Stimulated activated naive CD8-positive, alpha-beta T cell treated with anti-CD3 and anti-CD28 coated beads, Interleukin-15, amount 100 ng/mL, for 72 hours (primary cell): ENCODE measurements around the gene C2CD5.
A peak's percentile ranks its signal among the peaks of the same experiment; 100 is the strongest.

Source experiments
- ATAC-seq: fragments of 150-1000 bp; cut with Tn5 transposase; 2 replicates; pipeline ENCODE4 v1.10.0; 2021; ENCODE audit warnings: mild to moderate bottlenecking, moderate library complexity
- DNase-seq, 2 donors: peaks; one replicate each; pipeline ENCODE4 v3.0.0; 2021 to 2022
- H3K27ac Mint-ChIP-seq, 2 donors: one replicate each; pipeline ENCODE4 v1.8.0; 2022; ENCODE audit warnings: mild to moderate bottlenecking in 2 of 2, mixed read lengths in 2 of 2, moderate library complexity in 2 of 2
- H3K27me3 Mint-ChIP-seq: one replicate; pipeline ENCODE4 v1.8.0; 2022; ENCODE audit warnings: mixed read lengths
- H3K4me1 Mint-ChIP-seq: one replicate; pipeline ENCODE4 v1.8.0; 2022; ENCODE audit warnings: mild to moderate bottlenecking, mixed read lengths
- H3K4me3 Mint-ChIP-seq, 2 donors: one replicate each; pipeline ENCODE4 v1.8.0; 2022; ENCODE audit warnings: mild to moderate bottlenecking in 2 of 2, mixed read lengths in 2 of 2, moderate library complexity in 1 of 2
- H3K9me3 Mint-ChIP-seq, 2 donors: one replicate each; pipeline ENCODE4 v1.8.0; 2022; ENCODE audit warnings: mixed read lengths in 2 of 2

C2CD5 gene

GRCh38 chr12:22543246-22544037, 900 bp downstream of the C2CD5 start:
- peak; percentile 55 to 67 for DNase-seq
- ATAC-seq, result peak; percentile 66
- H3K9me3 Mint-ChIP-seq, result peaks cover 0 to 6% of the 10 kb centered on the region in 2 donors
- H3K4me3 Mint-ChIP-seq, result peak overlapping the region; percentile 95
- H3K27me3 Mint-ChIP-seq, result peaks cover 11% of the 10 kb centered on the region
- H3K4me1 Mint-ChIP-seq, result peaks cover 42% of the 10 kb centered on the region
- H3K27ac Mint-ChIP-seq, result peak overlapping the region; percentile 97 to 99

GRCh38 chr12:22541496-22542155, 2.7 kb downstream of the C2CD5 start:
- no peak for ATAC-seq
- H3K4me3 Mint-ChIP-seq, result peak overlapping the region; percentile 6 to 11
- DNase-seq, result no peak
- peaks cover 0 to 6% of the 10 kb centered on the region in 2 donors for H3K9me3 Mint-ChIP-seq
- no peaks in the 10 kb centered on the region for H3K27me3 Mint-ChIP-seq
- H3K27ac Mint-ChIP-seq, result no peak overlapping the region
- peaks cover 50% of the 10 kb centered on the region for H3K4me1 Mint-ChIP-seq

- H3K4me3 Mint-ChIP-seq, result no peak overlapping the region
- no peak overlapping the region for H3K27ac Mint-ChIP-seq
- no peaks in the 10 kb centered on the region for H3K27me3 Mint-ChIP-seq
- H3K4me1 Mint-ChIP-seq, result peaks cover 52% of the 10 kb centered on the region
- DNase-seq (no peak), ATAC-seq (no peak)
- H3K9me3 Mint-ChIP-seq, result no peaks in the 10 kb centered on the region
Observed at GRCh38 chr12:22539055-22539454, 5.3 kb downstream of the C2CD5 start.

- Mint-ChIP-seq H3K9me3 (no peaks in the 10 kb centered on the region), H3K27ac (no peak overlapping the region), H3K4me1 (peaks cover 56% of the 10 kb centered on the region), H3K27me3 (no peaks in the 10 kb centered on the region), H3K4me3 (no peak overlapping the region)
- DNase-seq (no peak), ATAC-seq (no peak)
Observed at GRCh38 chr12:22538311-22538710, 6.0 kb downstream of the C2CD5 start.

GRCh38 chr12:22536971-22537544, 7.3 kb downstream of the C2CD5 start:
- Mint-ChIP-seq H3K27me3 (no peaks in the 10 kb centered on the region), H3K4me1 (peaks cover 52% of the 10 kb centered on the region), H3K9me3 (no peaks in the 10 kb centered on the region), H3K27ac (peak overlapping the region in 1 of 2 donors; percentile 7), H3K4me3 (no peak overlapping the region)
- DNase-seq, result no peak
- no peak for ATAC-seq

- no peak overlapping the region for H3K4me3 Mint-ChIP-seq
- H3K4me1 Mint-ChIP-seq, result peaks cover 46% of the 10 kb centered on the region
- H3K27ac Mint-ChIP-seq, result no peak overlapping the region
- H3K9me3 Mint-ChIP-seq, result no peaks in the 10 kb centered on the region
- ATAC-seq, result no peak
- no peaks in the 10 kb centered on the region for H3K27me3 Mint-ChIP-seq
- no peak for DNase-seq
Observed at GRCh38 chr12:22536346-22536945, 7.9 kb downstream of the C2CD5 start.

GRCh38 chr12:22535478-22535877, 8.9 kb downstream of the C2CD5 start:
- no peak overlapping the region for H3K27ac Mint-ChIP-seq
- ATAC-seq (no peak), DNase-seq (no peak)
- H3K4me1 Mint-ChIP-seq, result peaks cover 41% of the 10 kb centered on the region
- no peaks in the 10 kb centered on the region for H3K9me3 Mint-ChIP-seq
- no peaks in the 10 kb centered on the region for H3K27me3 Mint-ChIP-seq
- H3K4me3 Mint-ChIP-seq, result no peak overlapping the region

- Mint-ChIP-seq H3K4me3 (no peak overlapping the region), H3K27ac (no peak overlapping the region), H3K27me3 (no peaks in the 10 kb centered on the region), H3K9me3 (no peaks in the 10 kb centered on the region), H3K4me1 (peaks cover 41% of the 10 kb centered on the region)
- ATAC-seq (no peak), DNase-seq (no peak)
Observed at GRCh38 chr12:22535038-22535437, 9.3 kb downstream of the C2CD5 start.

- DNase-seq (no peak), ATAC-seq (peak; percentile 26)
- Mint-ChIP-seq H3K27ac (no peak overlapping the region), H3K9me3 (no peaks in the 10 kb centered on the region), H3K4me1 (peaks cover 28% of the 10 kb centered on the region), H3K4me3 (no peak overlapping the region), H3K27me3 (no peaks in the 10 kb centered on the region)
Observed at GRCh38 chr12:22533155-22533554, 11.2 kb downstream of the C2CD5 start.

GRCh38 chr12:22532317-22532716, 12.0 kb downstream of the C2CD5 start:
- no peaks in the 10 kb centered on the region for H3K9me3 Mint-ChIP-seq
- H3K4me1 Mint-ChIP-seq, result peaks cover 28% of the 10 kb centered on the region
- H3K27me3 Mint-ChIP-seq, result no peaks in the 10 kb centered on the region
- no peak overlapping the region for H3K4me3 Mint-ChIP-seq
- no peak overlapping the region for H3K27ac Mint-ChIP-seq
- ATAC-seq, result no peak
- no peak for DNase-seq

GRCh38 chr12:22531205-22531604, 13.1 kb downstream of the C2CD5 start:
- no peak overlapping the region for H3K27ac Mint-ChIP-seq
- DNase-seq (no peak), ATAC-seq (no peak)
- peaks cover 20% of the 10 kb centered on the region for H3K4me1 Mint-ChIP-seq
- no peaks in the 10 kb centered on the region for H3K9me3 Mint-ChIP-seq
- H3K4me3 Mint-ChIP-seq, result no peak overlapping the region
- H3K27me3 Mint-ChIP-seq, result no peaks in the 10 kb centered on the region

GRCh38 chr12:22529281-22530060, 14.9 kb downstream of the C2CD5 start:
- Mint-ChIP-seq H3K4me3 (no peak overlapping the region), H3K27me3 (no peaks in the 10 kb centered on the region), H3K4me1 (peaks cover 12% of the 10 kb centered on the region), H3K9me3 (no peaks in the 10 kb centered on the region), H3K27ac (no peak overlapping the region)
- peak; percentile 87 for ATAC-seq
- DNase-seq, result no peak

GRCh38 chr12:22527999-22528398, 16.3 kb downstream of the C2CD5 start:
- Mint-ChIP-seq H3K9me3 (no peaks in the 10 kb centered on the region), H3K4me3 (no peak overlapping the region), H3K4me1 (peaks cover 5% of the 10 kb centered on the region), H3K27me3 (no peaks in the 10 kb centered on the region), H3K27ac (no peak overlapping the region)
- no peak for ATAC-seq
- DNase-seq, result no peak

- Mint-ChIP-seq H3K4me3 (no peak overlapping the region), H3K9me3 (no peaks in the 10 kb centered on the region), H3K27ac (no peak overlapping the region), H3K4me1 (no peaks in the 10 kb centered on the region), H3K27me3 (no peaks in the 10 kb centered on the region)
- ATAC-seq (no peak), DNase-seq (no peak)
Observed at GRCh38 chr12:22526836-22527235, 17.5 kb downstream of the C2CD5 start.

GRCh38 chr12:22525426-22525825, 18.9 kb downstream of the C2CD5 start:
- DNase-seq (no peak), ATAC-seq (no peak)
- no peaks in the 10 kb centered on the region for H3K4me1 Mint-ChIP-seq
- H3K27ac Mint-ChIP-seq, result no peak overlapping the region
- H3K27me3 Mint-ChIP-seq, result no peaks in the 10 kb centered on the region
- no peak overlapping the region for H3K4me3 Mint-ChIP-seq
- no peaks in the 10 kb centered on the region for H3K9me3 Mint-ChIP-seq
